GM12878 (cell line): ENCODE data around the gene ADAMTSL4. TPM values are rescaled to one million over a fixed set of nuclear protein-coding genes. Genes with fewer than 3 reads are reported as not detected.
A peak's percentile ranks its signal among the peaks of the same experiment; 100 is the strongest.

Source experiments
- ATAC-seq: fragments of 200-7000 bp; cut with Tn5 transposase; 3 replicates; pipeline ENCODE4 v1.9.1; 2020; ENCODE audit warnings: mild to moderate bottlenecking, moderate library complexity
- BruUV-seq: library from RNA; stranded (reverse); fragments of 400-500 nt; replicated peaks from 2 replicates; lab custom pipeline; 2021; lab: Mats Ljungman, UMichigan
- CTCF ChIA-PET: fragments of 300-600 bp; sonication (Branson Sonifier 250); formaldehyde crosslinking; extraction: SDS; loops from one replicate; lab custom pipeline; 2021; ENCODE audit warnings: inconsistent platforms; lab: Yijun Ruan, JAX
- POLR2A ChIA-PET: fragments of 350-600 bp; formaldehyde crosslinking; extraction: SDS; loops from one replicate; lab custom pipeline; 2021; ENCODE audit warnings: inconsistent platforms; lab: Charles Lee
- RAD21 ChIA-PET: fragments of 300-600 bp; sonication (Branson Sonifier 250); formaldehyde crosslinking; loops from one replicate; lab custom pipeline; 2023; ENCODE audit warnings: antibody characterized with exemption; ENCODE audit not compliant: unreplicated experiment; lab: Charles Lee
- SMC1A ChIA-PET: fragments of 300-600 bp; sonication (Branson Sonifier 250); formaldehyde crosslinking; loops from one replicate; lab custom pipeline; 2023; ENCODE audit not compliant: unreplicated experiment, uncharacterized antibody; lab: Charles Lee
- DNase-seq: peaks from one replicate; pipeline ENCODE4 v3.0.0-alpha.2; 2011; ENCODE audit warnings: low read depth, low spot score
- FAIRE-seq: peaks from 3 replicates; lab custom pipeline; 2011; peaks lifted over from hg19 to GRCh38; lab: Jason Lieb, UNC
- H2AFZ ChIP-seq: 2 replicates; pipeline ENCODE4 v1.6.0; 2011; ENCODE audit warnings: low read depth, low read length, control low read depth; ENCODE audit not compliant: control insufficient read depth
- H3K27ac ChIP-seq: 2 replicates; pipeline ENCODE4 v1.5.1; 2011; ENCODE audit warnings: control low read depth; ENCODE audit not compliant: control insufficient read depth, insufficient read depth
- H3K27me3 ChIP-seq, 2 experiments: replicated peaks in 1 of 2; 2 replicates each; pipeline versions ENCODE4 v1.6.0 to v1.6.1; 2011; ENCODE audit warnings: low read length in 1 of 2; ENCODE audit not compliant: control insufficient read depth in 2 of 2, insufficient read depth in 2 of 2
- H3K36me3 ChIP-seq, 2 experiments: 2 replicates each; pipeline ENCODE4 v1.5.1; 2011; ENCODE audit warnings: low read length in 1 of 2; ENCODE audit not compliant: control insufficient read depth in 2 of 2, insufficient read depth in 2 of 2
- H3K4me1 ChIP-seq: 2 replicates; pipeline ENCODE4 v1.6.1; 2011; ENCODE audit warnings: mild to moderate bottlenecking, low read length, moderate library complexity, mixed read lengths; ENCODE audit not compliant: control insufficient read depth, insufficient read depth
- H3K4me2 ChIP-seq: 2 replicates; pipeline ENCODE4 v1.6.0; 2011; ENCODE audit warnings: control low read depth; ENCODE audit not compliant: control insufficient read depth, insufficient read depth
- H3K4me3 ChIP-seq: fragments of 200-600 bp; sonication (generic); 2 replicates; pipeline ENCODE4 v1.5.1; 2016
- H3K79me2 ChIP-seq: 2 replicates; pipeline ENCODE4 v1.6.0; 2011; ENCODE audit warnings: low read length; ENCODE audit not compliant: control insufficient read depth, insufficient read depth
- H3K9ac ChIP-seq: 2 replicates; pipeline ENCODE4 v1.8.0; 2011; ENCODE audit warnings: low read length, control low read depth, mixed read lengths; ENCODE audit not compliant: control insufficient read depth, insufficient read depth
- H3K9me3 ChIP-seq: replicated peaks from 3 replicates; pipeline ENCODE4 v1.5.1; 2011; ENCODE audit warnings: mild to moderate bottlenecking, low read length; ENCODE audit not compliant: control insufficient read depth, insufficient read depth
- H4K20me1 ChIP-seq: 2 replicates; pipeline ENCODE4 v1.6.0; 2011; ENCODE audit not compliant: control insufficient read depth, insufficient read depth
- BHLHE40 ChIP-seq, 2 experiments: fragments of 450-650 bp in 1 of 2; IDR thresholded peaks; 2 replicates each; pipeline ENCODE4 v1.6.1; 2011 to 2017; ENCODE audit warnings: low read depth in 2 of 2, borderline replicate concordance in 1 of 2, improper control_type of control experiment in 1 of 2, low read length in 1 of 2, mild to moderate bottlenecking in 1 of 2
- IKZF1 ChIP-seq: fragments of 450-650 bp; conservative IDR thresholded peaks from 2 replicates; pipeline ENCODE4 v1.6.1; 2017; ENCODE audit warnings: antibody characterized with exemption, mild to moderate bottlenecking
- LARP7 ChIP-seq: fragments of 450-650 bp; IDR thresholded peaks from 2 replicates; pipeline ENCODE4 v1.6.1; 2017; ENCODE audit warnings: mild to moderate bottlenecking
- POLR2A ChIP-seq: IDR thresholded peaks from 2 replicates; pipeline ENCODE4 v1.6.1; 2011; ENCODE audit warnings: low read depth, mild to moderate bottlenecking, low read length
- POLR2AphosphoS5 ChIP-seq: IDR thresholded peaks from 2 replicates; pipeline ENCODE4 v1.6.1; 2011; ENCODE audit warnings: mild to moderate bottlenecking, low read length, inconsistent platforms
- RB1 ChIP-seq: fragments of 450-650 bp; formaldehyde crosslinking; IDR thresholded peaks from 2 replicates; pipeline ENCODE4 v1.6.1; 2017; ENCODE audit warnings: mild to moderate bottlenecking, borderline replicate concordance
- RBBP5 ChIP-seq: fragments of 200-600 bp; sonication (generic); conservative IDR thresholded peaks from 2 replicates; pipeline ENCODE4 v1.6.1; 2016
- SMAD5 ChIP-seq: IDR thresholded peaks from 2 replicates; pipeline ENCODE4 v1.6.1; 2016; ENCODE audit warnings: antibody characterized with exemption, low read depth
- SMARCA5 ChIP-seq: fragments of 450-650 bp; IDR thresholded peaks from 2 replicates; pipeline ENCODE4 v1.6.1; 2017; ENCODE audit warnings: mild to moderate bottlenecking
- TARDBP ChIP-seq: IDR thresholded peaks from 2 replicates; pipeline ENCODE4 v1.6.1; 2016; ENCODE audit warnings: borderline replicate concordance
- TCF12 ChIP-seq: IDR thresholded peaks from 2 replicates; pipeline ENCODE4 v1.6.1; 2011; ENCODE audit warnings: low read depth, mild to moderate bottlenecking, low read length
- TCF3 ChIP-seq: IDR thresholded peaks from 2 replicates; pipeline ENCODE4 v1.6.1; 2012; ENCODE audit warnings: low read depth, mild to moderate bottlenecking, low read length, borderline replicate concordance; ENCODE audit not compliant: insufficient read depth
- YY1 ChIP-seq: IDR thresholded peaks from 2 replicates; pipeline ENCODE4 v1.6.1; 2011; ENCODE audit warnings: low read depth, mild to moderate bottlenecking, low read length
- ZNF217 ChIP-seq: fragments of 450-650 bp; IDR thresholded peaks from 2 replicates; pipeline ENCODE4 v1.6.1; 2017; ENCODE audit warnings: antibody characterized with exemption, mild to moderate bottlenecking
- ZNF622 ChIP-seq: fragments of 450-650 bp; IDR thresholded peaks from 2 replicates; pipeline ENCODE4 v1.6.1; 2017; ENCODE audit warnings: mild to moderate bottlenecking, inconsistent platforms
- WGBS: methylation state at CpG from one replicate; pipeline ENCODE4 v1.1.6; 2016; ENCODE audit warnings: low lambda C conversion rate; ENCODE audit not compliant: insufficient replicate concordance, insufficient coverage; ENCODE audit errors: missing lambda C conversion rate; 5-methylcytosine and 5-hydroxymethylcytosine counted together
- in situ Hi-C: fragments of 300-500 bp; cut with MboI; formaldehyde crosslinking; loops from 9 replicates; pipeline ENCODE4 v1.14.3; 2018; ENCODE audit warnings: mixed read lengths
- intact Hi-C: fragments of 100-400 bp; cut with micrococcal nuclease; formaldehyde crosslinking; loops from one replicate; pipeline ENCODE4 v1.14.2; 2022; ENCODE audit not compliant: unreplicated experiment
- polyA plus RNA-seq, 11 experiments: library from polyadenylated mRNA; depleted of rRNA in 4 of 11; unstranded in 6 of 11; stranded (reverse) in 5 of 11; fragments of >200 nt; fragmentation: Nextera tagmentation in 4 of 11; fragmentation: Illumina TruSeq in 1 of 11; extraction: Ambion mirVana in 4 of 11; extraction: Trizol in 1 of 11; gene quantifications; 1 replicate in 1 of 11; 2 replicates in 10 of 11; pipeline versions ENCODE4 v1.2.1 to v1.2.3, GENCODE V29; 2011 to 2016; ENCODE audit warnings: inconsistent platforms in 2 of 11, missing spikeins in 2 of 11, low read depth in 1 of 11
- total RNA-seq, 4 experiments: library from RNA; depleted of rRNA in 3 of 4; stranded (reverse); fragments of >200 nt in 3 of 4; fragmentation: Illumina TruSeq in 1 of 4; extraction: Trizol in 1 of 4; gene quantifications; 2 replicates each; pipeline versions ENCODE4 v1.2.1 to v1.2.3, GENCODE V29; 2013 to 2021
- TF ChIP-seq, protein P1 (sequence below): IDR thresholded peaks from 2 replicates; pipeline ENCODE4 v1.6.1; 2012; ENCODE audit warnings: low read depth, low read length, improper control_type of control experiment
- TF ChIP-seq, protein P2 (sequence below): IDR thresholded peaks from 2 replicates; pipeline ENCODE4 v1.6.1; 2011; ENCODE audit warnings: borderline replicate concordance, low read depth, mild to moderate bottlenecking, moderate library complexity, low read length; ENCODE audit not compliant: insufficient read depth, poor library complexity, severe bottlenecking
- TF ChIP-seq, protein P3 (sequence below), 3 experiments: IDR thresholded peaks in 2 of 3; conservative IDR thresholded peaks in 1 of 3; 2 replicates each; pipeline ENCODE4 v1.5.1; 2011; ENCODE audit warnings: low read depth in 3 of 3, low read length in 3 of 3, mild to moderate bottlenecking in 3 of 3, control low read depth in 2 of 3, moderate library complexity in 2 of 3, inconsistent platforms in 1 of 3, mixed read lengths in 1 of 3; ENCODE audit not compliant: control insufficient read depth in 2 of 3, insufficient read depth in 1 of 3; ENCODE audit errors: extremely low read depth in 1 of 3
- TF ChIP-seq, protein P4 (sequence below): fragments of 450-650 bp; IDR thresholded peaks from 2 replicates; pipeline ENCODE4 v1.6.1; 2016; ENCODE audit warnings: mild to moderate bottlenecking

Gene ADAMTSL4
- total and polyA plus RNA-seq, 10 of the 15 experiments (the other 5 are each of a cell fraction or from before 2014, with no cell fraction given) = 0.04 to 0.15 (median 0.05) TPM; not detected in 5

DNA sequence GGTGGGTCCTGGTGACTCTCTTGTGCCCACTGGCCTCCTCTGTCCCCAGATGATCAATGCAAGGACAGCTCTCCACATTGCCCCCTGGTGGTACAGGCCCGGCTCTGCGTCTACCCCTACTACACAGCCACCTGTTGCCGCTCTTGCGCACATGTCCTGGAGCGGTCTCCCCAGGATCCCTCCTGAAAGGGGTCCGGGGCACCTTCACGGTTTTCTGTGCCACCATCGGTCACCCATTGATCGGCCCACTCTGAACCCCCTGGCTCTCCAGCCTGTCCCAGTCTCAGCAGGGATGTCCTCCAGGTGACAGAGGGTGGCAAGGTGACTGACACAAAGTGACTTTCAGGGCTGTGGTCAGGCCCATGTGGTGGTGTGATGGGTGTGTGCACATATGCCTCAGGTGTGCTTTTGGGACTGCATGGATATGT, 10.8 kb downstream of the ADAMTSL4 start:
- Histone ChIP-seq H3K4me1 (peaks cover 22% of the 10 kb centered on the region), H2AFZ (no peak overlapping the region), H3K9ac (no peak overlapping the region), H3K79me2 (peaks cover 27% of the 10 kb centered on the region), H3K4me2 (peak overlapping the region; percentile 97; the same call in 1 of the 2 replicates), H3K4me3 (no peak overlapping the region), H4K20me1 (no peaks in the 10 kb centered on the region), H3K36me3 (no peaks in the 10 kb centered on the region), H3K27me3 (no peaks in the 10 kb centered on the region), H3K9me3 (no peaks in the 10 kb centered on the region), H3K27ac (no peak overlapping the region)
- RAD21 ChIA-PET = interaction anchor here (1.0 to 12.1 kb wide), 16 partner anchors 16 to 436 kb away, joined by 3 to 387 read pairs (median 5); partner anchors contain the start of genes ENSA, FALEC, GOLPH3L and MCL1
- ATAC-seq (peak; percentile 42), FAIRE-seq (peak; percentile 68), DNase-seq (no peak)
- POLR2A ChIA-PET = interaction anchor here (0.5 to 10.5 kb wide), 4 partner anchors 19 to 69 kb away, joined by 3 to 95 read pairs (median 36); partner anchors contain the start of gene ENSA
- CTCF ChIA-PET = interaction anchor here (0.6 to 13.7 kb wide), 52 partner anchors 9 to 446 kb away, joined by 3 to 390 read pairs (median 5); partner anchors contain the start of genes ANXA9, CA14, CTSS and ENSA
- BruUV-seq = no TSS peak
- in situ Hi-C loops (no loop called here), intact Hi-C loops (loop anchor here (2.0 to 5.0 kb wide), 5 partner anchors 137 to 417 kb away; partner anchors contain the start of genes CTSS, GOLPH3L and SETDB1)
- SMC1A ChIA-PET = interaction anchor here (0.6 to 12.5 kb wide), 15 partner anchors 8 to 387 kb away, joined by 3 to 388 read pairs (median 3); partner anchors contain the start of genes ENSA, FALEC and MCL1
- WGBS = 4% methylated on average over 9 of the region's 9 CpGs
- TF ChIP-seq IKZF1 = 0 out of 2 replicates have a peak, but pooled peaks have one; percentile 23
- no peak for TF ChIP-seq RBBP5
- no peak for TF ChIP-seq SMAD5
- TF ChIP-seq, protein P1, sequence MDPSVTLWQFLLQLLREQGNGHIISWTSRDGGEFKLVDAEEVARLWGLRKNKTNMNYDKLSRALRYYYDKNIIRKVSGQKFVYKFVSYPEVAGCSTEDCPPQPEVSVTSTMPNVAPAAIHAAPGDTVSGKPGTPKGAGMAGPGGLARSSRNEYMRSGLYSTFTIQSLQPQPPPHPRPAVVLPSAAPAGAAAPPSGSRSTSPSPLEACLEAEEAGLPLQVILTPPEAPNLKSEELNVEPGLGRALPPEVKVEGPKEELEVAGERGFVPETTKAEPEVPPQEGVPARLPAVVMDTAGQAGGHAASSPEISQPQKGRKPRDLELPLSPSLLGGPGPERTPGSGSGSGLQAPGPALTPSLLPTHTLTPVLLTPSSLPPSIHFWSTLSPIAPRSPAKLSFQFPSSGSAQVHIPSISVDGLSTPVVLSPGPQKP = no peak
- TF ChIP-seq ZNF622 = no peak
- TF ChIP-seq, protein P2, sequence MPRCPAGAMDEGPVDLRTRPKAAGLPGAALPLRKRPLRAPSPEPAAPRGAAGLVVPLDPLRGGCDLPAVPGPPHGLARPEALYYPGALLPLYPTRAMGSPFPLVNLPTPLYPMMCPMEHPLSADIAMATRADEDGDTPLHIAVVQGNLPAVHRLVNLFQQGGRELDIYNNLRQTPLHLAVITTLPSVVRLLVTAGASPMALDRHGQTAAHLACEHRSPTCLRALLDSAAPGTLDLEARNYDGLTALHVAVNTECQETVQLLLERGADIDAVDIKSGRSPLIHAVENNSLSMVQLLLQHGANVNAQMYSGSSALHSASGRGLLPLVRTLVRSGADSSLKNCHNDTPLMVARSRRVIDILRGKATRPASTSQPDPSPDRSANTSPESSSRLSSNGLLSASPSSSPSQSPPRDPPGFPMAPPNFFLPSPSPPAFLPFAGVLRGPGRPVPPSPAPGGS = no peak
- TF ChIP-seq ZNF217 = no peak
- peak; percentile 16 for TF ChIP-seq POLR2A
- peak; percentile 48; the same call in 1 of the 2 replicates for TF ChIP-seq SMARCA5
- TF ChIP-seq TCF3 = peak; percentile 80; the same call in 1 of the 2 replicates
- TF ChIP-seq, protein P3, sequence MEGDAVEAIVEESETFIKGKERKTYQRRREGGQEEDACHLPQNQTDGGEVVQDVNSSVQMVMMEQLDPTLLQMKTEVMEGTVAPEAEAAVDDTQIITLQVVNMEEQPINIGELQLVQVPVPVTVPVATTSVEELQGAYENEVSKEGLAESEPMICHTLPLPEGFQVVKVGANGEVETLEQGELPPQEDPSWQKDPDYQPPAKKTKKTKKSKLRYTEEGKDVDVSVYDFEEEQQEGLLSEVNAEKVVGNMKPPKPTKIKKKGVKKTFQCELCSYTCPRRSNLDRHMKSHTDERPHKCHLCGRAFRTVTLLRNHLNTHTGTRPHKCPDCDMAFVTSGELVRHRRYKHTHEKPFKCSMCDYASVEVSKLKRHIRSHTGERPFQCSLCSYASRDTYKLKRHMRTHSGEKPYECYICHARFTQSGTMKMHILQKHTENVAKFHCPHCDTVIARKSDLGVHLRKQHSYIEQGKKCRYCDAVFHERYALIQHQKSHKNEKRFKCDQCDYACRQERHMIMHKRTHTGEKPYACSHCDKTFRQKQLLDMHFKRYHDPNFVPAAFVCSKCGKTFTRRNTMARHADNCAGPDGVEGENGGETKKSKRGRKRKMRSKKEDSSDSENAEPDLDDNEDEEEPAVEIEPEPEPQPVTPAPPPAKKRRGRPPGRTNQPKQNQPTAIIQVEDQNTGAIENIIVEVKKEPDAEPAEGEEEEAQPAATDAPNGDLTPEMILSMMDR (IDR thresholded peaks at IDR 0.05 in 2 of 3, conservative IDR thresholded peaks at IDR 0.05 in 1 of 3; ENCODE audit: control insufficient read depth in 2 of 3, extremely low read depth in 1 of 3, insufficient read depth in 1 of 3, low read depth in 3 of 3, low read length in 3 of 3) = peak; percentile 92 to 99 (median 96)
- no peak for TF ChIP-seq POLR2AphosphoS5
- TF ChIP-seq TARDBP = no peak
- TF ChIP-seq LARP7 = peak; percentile 51; the same call in 1 of the 2 replicates
- TF ChIP-seq YY1 = 0 out of 2 replicates have a peak, but pooled peaks have one; percentile 40
- peak; percentile 42; the same call in 1 of the 2 replicates for TF ChIP-seq RB1
- 0 out of 4 replicates have a peak, but pooled peaks of 1 of the 2 experiments have one; percentile 17 for TF ChIP-seq BHLHE40 (IDR thresholded peaks at IDR 0.05; ENCODE audit: borderline replicate concordance in 1 of 2, low read depth in 2 of 2, low read length in 1 of 2)
- TF ChIP-seq TCF12 = peak; percentile 81
- TF ChIP-seq, protein P4, sequence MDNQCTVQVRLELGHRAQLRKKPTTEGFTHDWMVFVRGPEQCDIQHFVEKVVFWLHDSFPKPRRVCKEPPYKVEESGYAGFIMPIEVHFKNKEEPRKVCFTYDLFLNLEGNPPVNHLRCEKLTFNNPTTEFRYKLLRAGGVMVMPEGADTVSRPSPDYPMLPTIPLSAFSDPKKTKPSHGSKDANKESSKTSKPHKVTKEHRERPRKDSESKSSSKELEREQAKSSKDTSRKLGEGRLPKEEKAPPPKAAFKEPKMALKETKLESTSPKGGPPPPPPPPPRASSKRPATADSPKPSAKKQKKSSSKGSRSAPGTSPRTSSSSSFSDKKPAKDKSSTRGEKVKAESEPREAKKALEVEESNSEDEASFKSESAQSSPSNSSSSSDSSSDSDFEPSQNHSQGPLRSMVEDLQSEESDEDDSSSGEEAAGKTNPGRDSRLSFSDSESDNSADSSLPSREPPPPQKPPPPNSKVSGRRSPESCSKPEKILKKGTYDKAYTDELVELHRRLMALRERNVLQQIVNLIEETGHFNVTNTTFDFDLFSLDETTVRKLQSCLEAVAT = peak; percentile 22; the same call in 1 of the 2 replicates
